GM11168 (cell line): Measurements from ENCODE around the gene RCOR1.

Experiments used
- in situ Hi-C: fragments of 300-500 bp; cut with MboI; formaldehyde crosslinking; loops from one replicate; pipeline ENCODE4 v1.12.0; 2022; ENCODE audit warnings: low sequenced_read_pairs; ENCODE audit not compliant: unreplicated experiment

Gene RCOR1

DNA sequence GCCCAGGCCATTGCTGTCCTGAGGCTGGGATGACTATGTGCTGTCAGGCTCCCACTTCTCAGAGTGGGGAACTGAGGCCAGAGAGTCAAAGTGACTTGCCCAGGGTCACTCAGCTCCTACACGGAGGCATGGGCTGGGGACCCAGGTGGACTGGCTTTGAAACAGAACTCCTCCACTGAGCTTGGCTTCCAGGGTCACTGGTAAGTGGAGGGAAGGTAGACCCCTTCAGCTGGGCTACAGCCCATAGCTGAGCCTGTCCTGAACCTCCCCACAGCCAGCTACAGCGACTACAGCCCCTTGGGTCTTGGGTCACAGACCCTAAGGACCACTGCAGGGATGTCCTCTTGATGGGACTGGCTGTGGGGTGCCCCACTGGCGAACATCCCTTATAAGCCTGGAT, 144.5 kb downstream of the RCOR1 start:
- in situ Hi-C loops, result no loop called here

DNA sequence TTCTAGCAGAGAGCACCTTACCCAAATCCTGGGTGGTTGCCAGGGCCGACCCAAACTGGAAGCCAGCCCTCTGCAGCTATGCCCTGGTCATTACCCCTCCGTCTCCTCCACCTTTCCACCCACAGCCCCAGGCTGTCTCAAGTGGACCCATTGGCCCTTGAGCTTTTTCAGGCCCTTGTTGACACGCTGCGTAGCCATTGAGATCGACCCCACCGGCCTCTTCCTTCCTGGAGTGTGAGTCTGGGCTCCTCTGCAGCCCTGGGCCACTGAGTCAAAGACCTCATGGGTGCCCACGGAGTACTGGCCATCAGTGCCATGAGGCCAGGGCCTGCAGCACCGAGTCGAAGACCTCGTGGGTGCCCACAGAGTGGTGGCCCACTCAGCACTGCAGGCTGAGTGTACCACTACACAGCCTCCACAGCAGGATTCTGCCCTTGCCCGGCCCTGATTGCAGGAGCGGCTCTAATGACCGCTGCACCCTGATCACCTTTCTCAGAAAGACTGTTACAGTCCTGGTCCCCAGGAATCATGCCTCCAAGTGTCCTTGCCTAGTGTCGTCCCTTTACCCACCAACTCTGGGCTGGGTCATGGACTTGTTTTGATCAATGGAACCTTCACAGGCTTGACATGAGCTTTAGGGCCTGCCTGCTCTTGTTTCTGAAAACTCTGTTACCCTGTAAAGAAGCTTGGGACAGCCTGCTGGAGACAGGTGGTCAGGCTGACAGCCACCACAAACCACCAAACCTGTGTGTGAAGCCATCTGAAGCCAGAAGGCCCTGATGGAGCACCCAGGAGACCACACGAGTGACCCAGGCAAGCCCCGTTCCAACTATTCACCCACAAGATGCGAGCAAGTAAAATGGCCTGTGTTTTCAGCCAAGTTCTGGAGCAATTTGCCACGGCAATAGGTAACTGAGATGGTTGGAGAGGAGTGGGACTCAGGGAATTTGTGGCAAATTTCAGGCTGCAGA, 145.2 kb downstream of the RCOR1 start:
- in situ Hi-C loops, result no loop called here

GRCh38 chr14:102738373-102739189, 146.1 kb downstream of the RCOR1 start:
- in situ Hi-C loops, result no loop called here

GRCh38 chr14:102739190-102739469, 146.7 kb downstream of the RCOR1 start:
- in situ Hi-C loops, result no loop called here

DNA sequence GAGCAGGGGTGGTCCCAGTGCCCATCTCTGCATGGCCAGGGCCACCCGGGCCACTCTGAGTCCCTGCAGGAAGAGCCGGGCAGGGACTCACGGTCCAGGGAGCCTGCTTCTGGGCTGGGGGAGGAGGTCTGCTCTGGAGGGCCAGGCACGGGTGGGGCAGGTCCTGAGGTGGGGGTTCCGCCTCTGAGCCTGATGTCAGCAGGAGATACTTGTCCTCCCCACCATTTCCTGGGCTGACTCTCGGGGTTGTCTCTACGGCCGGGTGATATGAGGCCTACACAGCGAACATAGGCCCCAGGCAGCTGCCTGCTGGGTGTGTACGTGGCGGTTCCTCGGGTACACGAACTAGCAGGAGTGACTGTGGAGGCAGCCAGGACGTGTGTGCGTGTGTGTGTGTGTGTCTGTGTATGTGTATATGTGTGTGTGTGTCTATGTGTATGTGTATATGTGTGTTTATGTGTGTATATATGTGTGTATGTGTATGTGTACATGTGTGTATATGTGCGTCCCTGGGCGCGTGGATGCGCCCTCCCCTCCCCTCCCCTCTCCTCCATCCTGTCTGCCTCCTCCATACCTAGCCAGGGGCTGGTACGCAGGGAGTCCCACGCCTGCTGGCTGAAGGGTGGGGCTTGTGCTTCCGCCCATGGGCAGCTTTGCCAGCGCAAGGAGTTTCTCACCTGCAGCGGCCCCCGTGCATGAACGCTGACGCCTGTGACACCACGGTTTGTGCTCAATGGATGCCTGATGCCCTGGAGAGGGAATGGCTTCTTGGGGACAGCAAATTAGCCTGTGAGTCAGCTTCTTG, 154.4 kb downstream of the RCOR1 start:
- in situ Hi-C loops, result no loop called here

DNA sequence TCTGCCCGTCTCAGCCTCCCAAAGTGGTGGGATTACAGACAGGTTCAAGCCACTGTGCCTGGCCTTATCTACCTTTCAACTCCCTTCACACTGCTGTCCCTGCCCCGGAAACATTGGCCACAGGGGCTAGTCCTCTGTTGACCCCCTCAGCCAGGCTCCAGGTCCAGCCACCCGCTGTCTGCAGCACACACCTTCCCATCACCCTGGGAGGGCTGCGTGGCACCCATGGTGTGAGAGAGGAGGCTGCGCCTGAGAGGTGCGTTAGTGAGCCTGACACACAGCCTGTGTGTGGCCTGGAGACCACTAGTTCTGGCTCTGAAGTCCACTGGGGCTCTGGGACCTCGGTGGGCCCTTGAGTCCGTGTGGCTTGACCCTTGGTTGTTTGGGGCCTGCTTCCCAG, 156.4 kb downstream of the RCOR1 start:
- in situ Hi-C loops, result no loop called here

- in situ Hi-C loops, result no loop called here
Observed at GRCh38 chr14:102749393-102750305, 157.2 kb downstream of the RCOR1 start.

GRCh38 chr14:102750376-102750775, 157.9 kb downstream of the RCOR1 start:
- in situ Hi-C loops, result no loop called here

DNA sequence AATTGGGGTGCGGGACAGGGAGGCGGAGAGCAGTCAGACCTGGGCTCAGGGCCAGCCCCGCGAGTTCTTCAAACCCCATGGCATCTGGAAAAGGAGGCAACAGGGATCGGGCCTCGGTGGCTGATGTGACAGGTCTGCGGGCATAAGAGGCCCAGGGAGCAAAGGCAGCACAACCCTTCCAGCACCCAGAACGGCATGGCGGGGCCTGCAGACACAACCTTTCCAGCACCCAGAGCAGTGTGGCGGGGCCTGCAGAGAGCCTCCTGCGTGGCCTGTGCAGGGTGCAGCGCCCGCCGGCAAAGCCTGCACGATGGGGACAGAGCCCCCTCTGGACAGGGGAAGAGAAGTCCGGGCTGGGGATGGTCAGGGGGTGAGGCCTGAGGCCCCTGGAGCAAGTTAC, 158.6 kb downstream of the RCOR1 start:
- in situ Hi-C loops, result no loop called here

- in situ Hi-C loops, result no loop called here
Observed at GRCh38 chr14:102752239-102752847, 159.9 kb downstream of the RCOR1 start.

DNA sequence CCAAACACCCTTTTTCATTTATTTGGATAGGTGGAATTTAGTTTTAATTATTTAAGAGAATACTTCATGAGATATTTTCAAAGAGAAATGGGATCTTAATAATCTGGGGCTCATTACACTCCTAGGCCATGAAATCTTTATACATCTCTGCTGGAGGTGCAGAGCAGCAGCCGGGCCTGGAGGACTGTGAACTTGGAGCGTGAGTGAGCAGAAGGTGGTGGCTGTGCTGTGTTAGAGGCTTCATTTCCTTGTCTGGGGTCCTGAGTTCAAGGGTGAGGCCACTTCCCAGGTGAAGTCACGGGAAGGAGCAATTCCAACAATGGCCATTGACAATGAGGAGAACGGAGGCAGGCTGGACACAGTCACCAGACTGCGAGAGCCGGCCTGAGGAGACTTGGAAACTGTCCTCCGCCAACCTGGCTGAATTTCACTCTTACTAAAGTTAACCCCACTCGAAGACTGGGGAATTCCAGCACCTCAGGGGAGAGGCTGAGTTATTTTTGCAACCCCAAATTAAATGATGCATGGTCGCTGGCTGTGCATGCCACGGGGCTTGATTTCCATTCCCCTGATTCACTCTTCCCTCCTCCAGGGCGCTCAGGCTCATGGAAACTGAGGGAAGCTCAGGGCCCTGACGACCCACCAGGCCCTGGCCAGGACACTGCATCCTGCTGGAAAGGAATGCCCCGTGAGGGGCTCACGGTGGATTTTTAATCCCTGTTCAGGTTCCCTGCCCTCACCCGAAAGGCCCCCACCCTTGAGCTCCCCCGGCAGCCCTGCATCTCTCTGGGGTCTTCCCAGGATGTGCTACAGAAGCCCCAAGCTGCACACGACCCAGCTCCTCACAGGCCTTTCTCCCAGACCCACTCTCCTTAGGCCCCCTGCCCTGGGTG, 162.2 kb downstream of the RCOR1 start:
- in situ Hi-C loops, result no loop called here

DNA sequence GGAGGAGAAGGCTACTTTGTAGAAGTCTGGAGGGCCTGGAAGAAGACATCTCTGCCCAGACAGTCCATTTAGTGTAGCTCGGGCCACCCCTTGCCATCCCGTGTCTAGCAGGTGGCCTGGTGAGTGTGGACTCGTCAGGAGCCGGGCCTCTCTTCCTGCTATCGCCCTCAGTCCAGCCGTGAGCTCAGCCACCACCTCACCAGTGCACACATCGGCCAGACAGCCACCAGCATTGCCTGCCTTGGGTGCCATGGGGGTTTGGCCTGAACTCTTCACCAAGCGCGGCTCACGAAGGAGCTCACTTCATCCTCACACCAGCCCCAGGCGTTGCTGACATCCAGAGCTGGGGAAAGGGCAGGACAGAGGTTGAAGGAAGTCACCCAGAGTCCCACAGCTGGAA, 165.2 kb downstream of the RCOR1 start:
- in situ Hi-C loops, result no loop called here

GRCh38 chr14:102758087-102758486, 165.6 kb downstream of the RCOR1 start:
- in situ Hi-C loops, result no loop called here

GRCh38 chr14:102759456-102760187, 167.2 kb downstream of the RCOR1 start:
- in situ Hi-C loops, result no loop called here

DNA sequence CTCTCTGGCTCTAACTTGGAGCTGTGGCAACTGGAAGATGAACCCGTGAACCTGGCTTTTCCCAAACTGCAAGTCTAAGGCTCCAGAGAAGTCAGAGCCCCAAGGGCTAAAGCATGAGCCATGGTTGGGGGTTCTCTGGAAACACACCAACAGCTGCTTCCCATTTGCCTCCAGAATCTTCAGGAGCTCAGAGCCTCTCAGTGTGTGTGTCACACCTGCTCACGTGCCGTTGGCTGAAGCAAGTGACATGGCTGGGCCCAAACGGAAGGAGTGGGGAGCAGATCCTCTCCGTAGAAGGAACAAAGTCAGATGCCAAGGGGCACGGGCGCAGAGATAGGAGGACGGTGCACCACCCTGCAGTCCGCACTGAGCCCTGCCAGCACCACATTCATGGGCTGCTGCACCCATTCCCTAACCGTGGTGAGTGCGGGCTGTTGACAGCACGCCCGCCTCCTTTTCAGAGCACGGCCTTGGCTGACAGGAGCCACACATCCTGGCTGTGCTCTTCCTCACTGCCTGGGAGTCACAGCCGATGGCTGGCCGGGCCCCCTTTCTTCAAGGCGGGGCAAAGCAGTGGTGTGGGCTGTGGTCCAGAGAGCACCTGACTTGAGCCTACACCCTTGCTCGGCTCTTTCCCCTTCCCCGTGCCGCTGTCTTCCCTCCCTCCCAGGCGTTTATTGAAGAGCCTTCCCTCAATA, 168.2 kb downstream of the RCOR1 start:
- in situ Hi-C loops, result no loop called here

GRCh38 chr14:102761206-102761605, 168.8 kb downstream of the RCOR1 start:
- in situ Hi-C loops, result no loop called here

GRCh38 chr14:102764220-102764671, 171.8 kb downstream of the RCOR1 start:
- in situ Hi-C loops, result no loop called here
